IMR-90 (cell line): ENCODE measurements around the gene PTPRK. TPM values are rescaled to one million over a fixed set of nuclear protein-coding genes. Genes with fewer than 3 reads are reported as not detected.

ENCODE experiments used
- ATAC-seq: fragments of 200-7000 bp; cut with Tn5 transposase; 2 replicates; pipeline ENCODE4 v1.9.1; 2020; ENCODE audit warnings: low read depth, mild to moderate bottlenecking, moderate library complexity
- BruUV-seq: library from RNA; stranded (reverse); fragments of 400-500 nt; replicated peaks from 2 replicates; lab custom pipeline; 2021; lab: Mats Ljungman, UMichigan
- CTCF ChIA-PET: fragments of 300-600 bp; formaldehyde crosslinking; extraction: SDS; loops from one replicate; lab custom pipeline; 2021; ENCODE audit warnings: antibody characterized with exemption; lab: Yijun Ruan, JAX
- POLR2A ChIA-PET: fragments of 300-600 bp; sonication (Branson Sonifier 250); formaldehyde crosslinking; loops from one replicate; lab custom pipeline; 2022; ENCODE audit warnings: antibody characterized with exemption; ENCODE audit not compliant: unreplicated experiment; lab: Charles Lee
- DNase-seq: peaks from one replicate; pipeline ENCODE4 v3.0.0; 2013
- H2AFZ ChIP-seq: replicated peaks from 2 replicates; pipeline ENCODE3; 2013; ENCODE audit warnings: low read length, mild to moderate bottlenecking; ENCODE audit not compliant: poor library complexity
- H2AK5ac ChIP-seq: 2 replicates; pipeline ENCODE4 v1.6.1; 2013; ENCODE audit warnings: low read depth, low read length, inconsistent platforms
- H2AK9ac ChIP-seq: replicated peaks from 2 replicates; pipeline ENCODE3; 2013; ENCODE audit warnings: mild to moderate bottlenecking, low read depth, low read length, moderate library complexity; ENCODE audit not compliant: poor library complexity
- H2BK120ac ChIP-seq: 2 replicates; pipeline ENCODE4 v1.6.1; 2013; ENCODE audit warnings: low read depth, low read length, inconsistent platforms
- H2BK15ac ChIP-seq: 3 replicates; pipeline ENCODE4 v1.6.1; 2013; ENCODE audit warnings: low read depth, low read length, inconsistent platforms
- H2BK20ac ChIP-seq: 2 replicates; pipeline ENCODE4 v1.6.1; 2013; ENCODE audit warnings: low read depth, mild to moderate bottlenecking, inconsistent platforms, low read length, moderate library complexity
- H2BK5ac ChIP-seq: 2 replicates; pipeline ENCODE4 v1.6.1; 2013; ENCODE audit warnings: mild to moderate bottlenecking, low read depth, low read length, inconsistent platforms; ENCODE audit not compliant: poor library complexity, severe bottlenecking
- H3K14ac ChIP-seq: replicated peaks from 2 replicates; pipeline ENCODE4 v1.6.1; 2013; ENCODE audit warnings: low read depth, low read length, inconsistent platforms
- H3K18ac ChIP-seq: 2 replicates; pipeline ENCODE4 v1.6.1; 2013; ENCODE audit warnings: low read depth, low read length, control low read depth
- H3K23ac ChIP-seq: 2 replicates; pipeline ENCODE4 v1.6.1; 2013; ENCODE audit warnings: low read depth, low read length, inconsistent platforms
- H3K27ac ChIP-seq: 2 replicates; pipeline ENCODE4 v1.5.1; 2013; ENCODE audit warnings: mild to moderate bottlenecking, control low read depth, low read length; ENCODE audit not compliant: insufficient read depth
- H3K27me3 ChIP-seq: 2 replicates; pipeline ENCODE4 v1.6.1; 2013; ENCODE audit warnings: low read length; ENCODE audit not compliant: control insufficient read depth, insufficient read depth
- H3K36me3 ChIP-seq: 2 replicates; pipeline ENCODE4 v1.6.1; 2013; ENCODE audit warnings: low read length, mixed read lengths; ENCODE audit not compliant: control insufficient read depth, insufficient read depth
- H3K4ac ChIP-seq: 2 replicates; pipeline ENCODE4 v1.6.1; 2013; ENCODE audit warnings: low read depth, low read length, inconsistent platforms
- H3K4me1 ChIP-seq: 2 replicates; pipeline ENCODE4 v1.6.1; 2013; ENCODE audit warnings: low read length, mixed read lengths; ENCODE audit not compliant: control insufficient read depth, insufficient read depth
- H3K4me2 ChIP-seq: 2 replicates; pipeline ENCODE4 v1.6.1; 2013; ENCODE audit warnings: low read depth, mild to moderate bottlenecking, control low read depth, low read length, moderate library complexity
- H3K4me3 ChIP-seq: 2 replicates; pipeline ENCODE4 v1.5.1; 2013; ENCODE audit warnings: low read depth, mild to moderate bottlenecking, control low read depth, low read length, moderate library complexity; ENCODE audit not compliant: insufficient read depth
- H3K56ac ChIP-seq: 2 replicates; pipeline ENCODE4 v1.6.1; 2013; ENCODE audit warnings: low read length, inconsistent platforms; ENCODE audit not compliant: insufficient read depth; ENCODE audit errors: extremely low read depth
- H3K79me1 ChIP-seq, 2 experiments: 2 replicates each; pipeline ENCODE4 v1.6.1; 2013; ENCODE audit warnings: low read length in 2 of 2, inconsistent platforms in 1 of 2, low read depth in 1 of 2
- H3K9ac ChIP-seq: 2 replicates; pipeline ENCODE4 v1.6.1; 2013; ENCODE audit warnings: low read depth, low read length, control low read depth
- H3K9me1 ChIP-seq: 2 replicates; pipeline ENCODE4 v1.6.1; 2013; ENCODE audit warnings: low read length, inconsistent platforms; ENCODE audit not compliant: insufficient read depth
- H3K9me3 ChIP-seq: 2 replicates; pipeline ENCODE4 v1.6.1; 2013; ENCODE audit warnings: low read length; ENCODE audit not compliant: control insufficient read depth, insufficient read depth
- H4K20me1 ChIP-seq: 2 replicates; pipeline ENCODE4 v1.6.1; 2013; ENCODE audit warnings: low read length, inconsistent platforms; ENCODE audit not compliant: insufficient read depth
- H4K5ac ChIP-seq: 2 replicates; pipeline ENCODE4 v1.6.1; 2013; ENCODE audit warnings: mild to moderate bottlenecking, low read depth, low read length, control low read depth
- H4K8ac ChIP-seq, 2 experiments: 2 replicates each; pipeline ENCODE4 v1.6.1; 2013; ENCODE audit warnings: low read depth in 2 of 2, low read length in 2 of 2, control low read depth in 1 of 2, inconsistent platforms in 1 of 2
- H4K91ac ChIP-seq: 2 replicates; pipeline ENCODE4 v1.6.1; 2013; ENCODE audit warnings: low read depth, low read length, inconsistent platforms; ENCODE audit not compliant: insufficient read depth
- BHLHE40 ChIP-seq: fragments of 150-350 bp; IDR thresholded peaks from 2 replicates; pipeline ENCODE4 v1.6.1; 2016; ENCODE audit warnings: mild to moderate bottlenecking, low read depth, low read length
- CEBPB ChIP-seq: IDR thresholded peaks from 2 replicates; pipeline ENCODE4 v1.6.1; 2012; ENCODE audit warnings: low read depth, low read length, improper control_type of control experiment
- CHD1 ChIP-seq: IDR thresholded peaks from 2 replicates; pipeline ENCODE4 v1.6.1; 2012; ENCODE audit warnings: low read depth, low read length, improper control_type of control experiment
- FOS ChIP-seq: fragments of 150-350 bp; IDR thresholded peaks from 2 replicates; pipeline ENCODE4 v1.6.1; 2016; ENCODE audit warnings: low read depth, low read length
- MAFK ChIP-seq: IDR thresholded peaks from 2 replicates; pipeline ENCODE4 v1.6.1; 2012; ENCODE audit warnings: low read depth, low read length, improper control_type of control experiment
- MAZ ChIP-seq: IDR thresholded peaks from 2 replicates; pipeline ENCODE4 v1.6.1; 2012; ENCODE audit warnings: low read depth, mild to moderate bottlenecking, low read length, improper control_type of control experiment, moderate library complexity, borderline replicate concordance
- MXI1 ChIP-seq: IDR thresholded peaks from 2 replicates; pipeline ENCODE4 v1.6.1; 2012; ENCODE audit warnings: low read depth, mild to moderate bottlenecking, low read length, moderate library complexity, borderline replicate concordance
- NFE2L2 ChIP-seq: fragments of 150-350 bp; IDR thresholded peaks from 2 replicates; pipeline ENCODE4 v1.6.1; 2016; ENCODE audit warnings: low read depth, mild to moderate bottlenecking, low read length
- POLR2A ChIP-seq: IDR thresholded peaks from 2 replicates; pipeline ENCODE4 v1.6.1; 2012; ENCODE audit warnings: mild to moderate bottlenecking, low read depth, low read length
- RAD21 ChIP-seq: IDR thresholded peaks from 2 replicates; pipeline ENCODE4 v1.6.1; 2012; ENCODE audit warnings: low read length, improper control_type of control experiment
- RCOR1 ChIP-seq: IDR thresholded peaks from 2 replicates; pipeline ENCODE4 v1.6.1; 2012; ENCODE audit warnings: mild to moderate bottlenecking, low read length, improper control_type of control experiment; ENCODE audit not compliant: insufficient replicate concordance
- RFX5 ChIP-seq: IDR thresholded peaks from 2 replicates; pipeline ENCODE4 v1.8.0; 2012; ENCODE audit warnings: low read depth, mild to moderate bottlenecking, low read length, moderate library complexity
- SMC3 ChIP-seq: fragments of 150-350 bp; IDR thresholded peaks from 2 replicates; pipeline ENCODE4 v1.6.1; 2016; ENCODE audit warnings: low read depth, mild to moderate bottlenecking, antibody characterized with exemption, low read length, moderate library complexity
- WGBS, 2 experiments: methylation state at CpG; one replicate each; pipeline versions ENCODE4 v1.1.5 to v1.1.7; 2013; ENCODE audit warnings: missing lambda C conversion rate in 2 of 2; ENCODE audit not compliant: insufficient read length in 1 of 2; ENCODE audit errors: extremely low coverage in 2 of 2; 5-methylcytosine and 5-hydroxymethylcytosine counted together
- dilution Hi-C: fragments of 300-500 bp; cut with HindIII; formaldehyde crosslinking; loops from one replicate; pipeline ENCODE4 v1.14.3; 2018; ENCODE audit warnings: low sequenced_read_pairs; ENCODE audit not compliant: unreplicated experiment
- in situ Hi-C: fragments of 300-500 bp; cut with MboI; formaldehyde crosslinking; loops from 3 replicates; pipeline ENCODE4 v1.14.3; 2019; ENCODE audit warnings: low sequenced_read_pairs, inconsistent platforms, mixed read lengths
- intact Hi-C: fragments of 100-400 bp; cut with micrococcal nuclease; formaldehyde crosslinking; loops from 2 replicates; pipeline ENCODE4 v1.10.0; 2022
- polyA plus RNA-seq, 3 experiments: library from polyadenylated mRNA; depleted of rRNA; stranded (reverse); fragments of >200 nt; gene quantifications; 2 replicates each; pipeline ENCODE4 v1.2.3, GENCODE V29; 2012; ENCODE audit warnings: low replicate concordance in 1 of 3
- total RNA-seq: library from RNA; depleted of rRNA; stranded (reverse); fragments of >200 nt; gene quantifications from 2 replicates; pipeline ENCODE4 v1.2.3, GENCODE V29; 2012
- TF ChIP-seq, protein P1 (sequence below): fragments of 150-350 bp; IDR thresholded peaks from 2 replicates; pipeline ENCODE4 v1.6.1; 2017; ENCODE audit warnings: mild to moderate bottlenecking, antibody characterized with exemption, low read length, low read depth
- TF ChIP-seq, protein P2 (sequence below): fragments of 150-350 bp; IDR thresholded peaks from 2 replicates; pipeline ENCODE4 v1.6.1; 2016; ENCODE audit warnings: low read depth, mild to moderate bottlenecking, low read length, moderate library complexity, borderline replicate concordance
- TF ChIP-seq, protein P3 (sequence below): conservative IDR thresholded peaks from 2 replicates; pipeline ENCODE4 v1.5.1; 2012; ENCODE audit warnings: mild to moderate bottlenecking, low read depth, low read length, improper control_type of control experiment

PTPRK gene
- total and polyA plus RNA-seq, 2 of the 4 experiments (the other 2 are of a cell fraction) = 18.0 to 80.8 TPM

- H3K27ac ChIP-seq = no peak overlapping the region
- H3K4me2 ChIP-seq = no peak overlapping the region
- no peak overlapping the region for H3K4me3 ChIP-seq
- H3K56ac ChIP-seq = no peak overlapping the region
- CTCF ChIA-PET = no interaction called here
- no peak overlapping the region for H4K8ac ChIP-seq
- H3K79me1 ChIP-seq = peaks cover 0 to 3% of the 10 kb centered on the region in 2 experiments; a peak in 1 of 4 replicates
- no peak overlapping the region for H3K4ac ChIP-seq
- H2BK20ac ChIP-seq = no peak overlapping the region
- no peaks in the 10 kb centered on the region for H3K4me1 ChIP-seq
- H2BK120ac ChIP-seq = no peak overlapping the region
- ATAC-seq (no peak), DNase-seq (no peak)
- H3K27me3 ChIP-seq = no peaks in the 10 kb centered on the region
- H3K23ac ChIP-seq = no peak overlapping the region
- no peak overlapping the region for H2AK5ac ChIP-seq
- H2AFZ ChIP-seq = no peak overlapping the region
- no peak overlapping the region for H4K5ac ChIP-seq
- no peak overlapping the region for H2AK9ac ChIP-seq
- dilution Hi-C loops = no loop called here
- peaks cover 3% of the 10 kb centered on the region for H3K36me3 ChIP-seq
- TF ChIP-seq MXI1 (no peak), RFX5 (no peak), POLR2A (no peak), NFE2L2 (no peak), MAZ (no peak), SMC3 (no peak), RCOR1 (no peak), BHLHE40 (no peak), CHD1 (no peak), RAD21 (no peak), FOS (no peak), MAFK (no peak), CEBPB (no peak)
- TF ChIP-seq, protein P1, sequence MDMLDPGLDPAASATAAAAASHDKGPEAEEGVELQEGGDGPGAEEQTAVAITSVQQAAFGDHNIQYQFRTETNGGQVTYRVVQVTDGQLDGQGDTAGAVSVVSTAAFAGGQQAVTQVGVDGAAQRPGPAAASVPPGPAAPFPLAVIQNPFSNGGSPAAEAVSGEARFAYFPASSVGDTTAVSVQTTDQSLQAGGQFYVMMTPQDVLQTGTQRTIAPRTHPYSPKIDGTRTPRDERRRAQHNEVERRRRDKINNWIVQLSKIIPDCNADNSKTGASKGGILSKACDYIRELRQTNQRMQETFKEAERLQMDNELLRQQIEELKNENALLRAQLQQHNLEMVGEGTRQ = no peak
- TF ChIP-seq, protein P2, sequence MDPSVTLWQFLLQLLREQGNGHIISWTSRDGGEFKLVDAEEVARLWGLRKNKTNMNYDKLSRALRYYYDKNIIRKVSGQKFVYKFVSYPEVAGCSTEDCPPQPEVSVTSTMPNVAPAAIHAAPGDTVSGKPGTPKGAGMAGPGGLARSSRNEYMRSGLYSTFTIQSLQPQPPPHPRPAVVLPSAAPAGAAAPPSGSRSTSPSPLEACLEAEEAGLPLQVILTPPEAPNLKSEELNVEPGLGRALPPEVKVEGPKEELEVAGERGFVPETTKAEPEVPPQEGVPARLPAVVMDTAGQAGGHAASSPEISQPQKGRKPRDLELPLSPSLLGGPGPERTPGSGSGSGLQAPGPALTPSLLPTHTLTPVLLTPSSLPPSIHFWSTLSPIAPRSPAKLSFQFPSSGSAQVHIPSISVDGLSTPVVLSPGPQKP = no peak
- TF ChIP-seq, protein P3, sequence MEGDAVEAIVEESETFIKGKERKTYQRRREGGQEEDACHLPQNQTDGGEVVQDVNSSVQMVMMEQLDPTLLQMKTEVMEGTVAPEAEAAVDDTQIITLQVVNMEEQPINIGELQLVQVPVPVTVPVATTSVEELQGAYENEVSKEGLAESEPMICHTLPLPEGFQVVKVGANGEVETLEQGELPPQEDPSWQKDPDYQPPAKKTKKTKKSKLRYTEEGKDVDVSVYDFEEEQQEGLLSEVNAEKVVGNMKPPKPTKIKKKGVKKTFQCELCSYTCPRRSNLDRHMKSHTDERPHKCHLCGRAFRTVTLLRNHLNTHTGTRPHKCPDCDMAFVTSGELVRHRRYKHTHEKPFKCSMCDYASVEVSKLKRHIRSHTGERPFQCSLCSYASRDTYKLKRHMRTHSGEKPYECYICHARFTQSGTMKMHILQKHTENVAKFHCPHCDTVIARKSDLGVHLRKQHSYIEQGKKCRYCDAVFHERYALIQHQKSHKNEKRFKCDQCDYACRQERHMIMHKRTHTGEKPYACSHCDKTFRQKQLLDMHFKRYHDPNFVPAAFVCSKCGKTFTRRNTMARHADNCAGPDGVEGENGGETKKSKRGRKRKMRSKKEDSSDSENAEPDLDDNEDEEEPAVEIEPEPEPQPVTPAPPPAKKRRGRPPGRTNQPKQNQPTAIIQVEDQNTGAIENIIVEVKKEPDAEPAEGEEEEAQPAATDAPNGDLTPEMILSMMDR = no peak
- no peak overlapping the region for H3K18ac ChIP-seq
- POLR2A ChIA-PET = no interaction called here
- no peak overlapping the region for H2BK5ac ChIP-seq
- no TSS peak for BruUV-seq
- intact Hi-C loops = loop anchor here (10.0 kb wide), 1 partner anchor 440 kb away; no protein-coding TSS in a partner anchor
- H3K14ac ChIP-seq = no peak overlapping the region
- peaks cover 6% of the 10 kb centered on the region for H3K9me1 ChIP-seq
- no peaks in the 10 kb centered on the region for H4K20me1 ChIP-seq
- H3K9ac ChIP-seq = no peak overlapping the region
- in situ Hi-C loops = no loop called here
- H4K91ac ChIP-seq = no peak overlapping the region
- no peak overlapping the region for H2BK15ac ChIP-seq
- no CpG with 5 or more reads among the region's 2 CpGs for WGBS, 2 experiments
- no peaks in the 10 kb centered on the region for H3K9me3 ChIP-seq
Measured at GRCh38 chr6:128074567-128074966, 445.8 kb downstream of the PTPRK start.
